Mammary epithelial cell (primary cell): ENCODE results near the gene PCDHGB2.

ENCODE experiments used
- CTCF ChIP-seq, 2 donors: IDR thresholded peaks in 1 of 2; conservative IDR thresholded peaks in 1 of 2; 2 replicates each; pipeline ENCODE4 v1.5.1; 2011 to 2012; ENCODE audit warnings: inconsistent platforms in 2 of 2, low read length in 2 of 2, mild to moderate bottlenecking in 2 of 2, control low read depth in 1 of 2, low read depth in 1 of 2; ENCODE audit not compliant: insufficient read depth in 1 of 2; ENCODE audit errors: extremely low read depth in 1 of 2
- EZH2 ChIP-seq: IDR thresholded peaks from 2 replicates; pipeline ENCODE4 v1.6.1; 2012; ENCODE audit warnings: low read length, inconsistent platforms, borderline replicate concordance

DNA sequence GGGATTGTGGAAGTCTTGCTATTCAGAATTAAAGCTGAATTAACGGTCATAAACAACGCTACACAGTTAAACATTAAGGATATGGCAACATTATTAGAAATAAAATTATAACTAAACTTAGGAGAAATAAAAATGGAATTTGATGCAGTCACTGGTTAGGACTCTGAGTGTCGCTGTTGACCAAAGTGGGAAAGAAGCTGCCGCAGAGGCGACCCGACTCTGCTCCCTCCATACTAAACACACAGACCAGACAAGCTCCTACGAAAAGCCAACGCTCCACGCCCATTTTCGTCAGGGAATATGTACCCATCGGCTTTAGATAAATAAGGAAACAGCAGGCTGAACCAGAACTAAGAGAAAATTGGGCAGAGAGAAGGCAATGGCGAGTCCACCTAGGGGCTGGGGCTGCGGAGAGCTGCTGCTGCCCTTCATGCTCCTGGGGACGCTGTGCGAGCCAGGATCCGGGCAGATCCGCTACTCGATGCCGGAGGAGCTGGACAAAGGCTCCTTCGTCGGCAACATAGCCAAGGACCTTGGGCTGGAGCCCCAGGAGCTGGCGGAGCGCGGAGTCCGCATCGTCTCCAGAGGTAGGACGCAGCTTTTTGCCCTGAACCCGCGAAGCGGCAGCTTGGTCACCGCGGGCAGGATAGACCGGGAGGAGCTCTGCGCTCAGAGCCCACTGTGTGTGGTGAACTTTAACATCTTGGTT, 4.3 kb downstream of the PCDHGB2 start, which contains the start of gene PCDHGA5:
- peak in 1 of 2 donors; percentile 13 for TF ChIP-seq CTCF (conservative IDR thresholded peaks at IDR 0.05 in 1 of 2, IDR thresholded peaks at IDR 0.05 in 1 of 2; ENCODE audit: extremely low read depth in 1 of 2, insufficient read depth in 1 of 2, low read depth in 1 of 2, low read length in 2 of 2)
- TF ChIP-seq EZH2, result no peak
